HepG2 (cell line): ENCODE results near the gene NUDT22. TPM values are rescaled to one million over a fixed set of nuclear protein-coding genes. Genes with fewer than 3 reads are reported as not detected.

Experiments used
- DNMT3B ChIP-seq: conservative IDR thresholded peaks from 2 replicates; pipeline ENCODE4 v1.6.1; 2016; ENCODE audit warnings: missing biosample characterization, control low read depth
- HIVEP1 ChIP-seq: sonication (generic); formaldehyde crosslinking; IDR thresholded peaks from 2 replicates; pipeline ENCODE4 v1.4.0; 2020; ENCODE audit warnings: mild to moderate bottlenecking, missing genetic modification reagents
- HNF4A ChIP-seq: sonication (generic); formaldehyde crosslinking; IDR thresholded peaks from 2 replicates; pipeline ENCODE4 v1.4.0; 2020; ENCODE audit warnings: missing genetic modification reagents
- KMT2A ChIP-seq: sonication (generic); formaldehyde crosslinking; IDR thresholded peaks from 2 replicates; pipeline ENCODE4 v1.4.0; 2020; ENCODE audit warnings: missing genetic modification reagents
- MYC ChIP-seq: sonication (generic); formaldehyde crosslinking; IDR thresholded peaks from 2 replicates; pipeline ENCODE4 v1.9.0; 2021; ENCODE audit warnings: missing genetic modification reagents, borderline replicate concordance
- NFYB ChIP-seq: sonication (generic); formaldehyde crosslinking; IDR thresholded peaks from 2 replicates; pipeline ENCODE4 v1.4.0; 2020; ENCODE audit warnings: missing genetic modification reagents
- PPARG ChIP-seq: conservative IDR thresholded peaks from 2 replicates; pipeline ENCODE4 v1.6.1; 2016; ENCODE audit warnings: missing biosample characterization, missing genetic modification reagents
- REL ChIP-seq: sonication (generic); formaldehyde crosslinking; conservative IDR thresholded peaks from 2 replicates; pipeline ENCODE4 v1.8.0; 2022; ENCODE audit warnings: mild to moderate bottlenecking, missing genetic modification reagents, moderate library complexity
- SALL2 ChIP-seq: sonication (generic); formaldehyde crosslinking; IDR thresholded peaks from 2 replicates; pipeline ENCODE4 v1.8.1; 2023; ENCODE audit warnings: mild to moderate bottlenecking, missing genetic modification reagents, inconsistent platforms
- ZFP36 ChIP-seq: fragments of 150-350 bp; IDR thresholded peaks from 2 replicates; pipeline ENCODE4 v1.6.1; 2018; ENCODE audit warnings: borderline replicate concordance, low read length, low read depth; ENCODE audit not compliant: partially characterized antibody
- ZNF20 ChIP-seq: sonication (generic); formaldehyde crosslinking; IDR thresholded peaks from 2 replicates; pipeline ENCODE4 v1.4.0; 2020; ENCODE audit warnings: mild to moderate bottlenecking, moderate library complexity, missing genetic modification reagents
- ZNF207 ChIP-seq: fragments of 450-650 bp; IDR thresholded peaks from 2 replicates; pipeline ENCODE4 v1.6.1; 2016; ENCODE audit warnings: antibody characterized with exemption, borderline replicate concordance
- ZNF431 ChIP-seq: sonication (generic); formaldehyde crosslinking; IDR thresholded peaks from 2 replicates; pipeline ENCODE4 v1.9.0; 2022; ENCODE audit warnings: missing genetic modification reagents, low read depth, mild to moderate bottlenecking, borderline replicate concordance
- ZNF44 ChIP-seq: sonication (generic); formaldehyde crosslinking; IDR thresholded peaks from 2 replicates; pipeline ENCODE4 v1.5.1; 2020; ENCODE audit warnings: mild to moderate bottlenecking, missing genetic modification reagents
- ZNF460 ChIP-seq: sonication (generic); formaldehyde crosslinking; IDR thresholded peaks from 2 replicates; pipeline ENCODE4 v1.5.1; 2020; ENCODE audit warnings: missing genetic modification reagents, mild to moderate bottlenecking, borderline replicate concordance
- ZNF468 ChIP-seq: sonication (generic); formaldehyde crosslinking; IDR thresholded peaks from 2 replicates; pipeline ENCODE4 v1.8.0; 2022; ENCODE audit warnings: mild to moderate bottlenecking, moderate library complexity, missing genetic modification reagents
- ZNF607 ChIP-seq: sonication (generic); formaldehyde crosslinking; IDR thresholded peaks from 2 replicates; pipeline ENCODE4 v1.5.1; 2020; ENCODE audit warnings: missing genetic modification reagents, mild to moderate bottlenecking, borderline replicate concordance
- ZNF652 ChIP-seq: IDR thresholded peaks from 2 replicates; pipeline ENCODE4 v1.6.1; 2016; ENCODE audit warnings: low read depth, borderline replicate concordance
- ZNF772 ChIP-seq: sonication (generic); formaldehyde crosslinking; IDR thresholded peaks from 2 replicates; pipeline ENCODE4 v1.5.0; 2020; ENCODE audit warnings: mild to moderate bottlenecking, missing genetic modification reagents
- ZNF780A ChIP-seq: sonication (generic); formaldehyde crosslinking; IDR thresholded peaks from 2 replicates; pipeline ENCODE4 v1.8.0; 2022; ENCODE audit warnings: mild to moderate bottlenecking, missing genetic modification reagents, moderate library complexity
- ZNF781 ChIP-seq: sonication (generic); formaldehyde crosslinking; IDR thresholded peaks from 2 replicates; pipeline ENCODE4 v1.5.1; 2020; ENCODE audit warnings: borderline replicate concordance, mild to moderate bottlenecking, missing genetic modification reagents; ENCODE audit errors: not compliant biosample characterization
- ZSCAN21 ChIP-seq: sonication (generic); formaldehyde crosslinking; IDR thresholded peaks from 2 replicates; pipeline ENCODE4 v1.8.0; 2022; ENCODE audit warnings: mild to moderate bottlenecking, missing genetic modification reagents, moderate library complexity, borderline replicate concordance
- polyA plus RNA-seq, 8 experiments: library from polyadenylated mRNA; depleted of rRNA in 3 of 8; stranded (reverse) in 7 of 8; unstranded in 1 of 8; fragments of >200 nt; fragmentation: Illumina TruSeq in 4 of 8; extraction: Trizol in 4 of 8; gene quantifications; 2 replicates each; pipeline versions ENCODE4 v1.2.1 to v1.2.3, GENCODE V29; 2011 to 2016; ENCODE audit warnings: low read depth in 4 of 8, missing spikeins in 1 of 8, mixed read lengths in 1 of 8; ENCODE audit not compliant: insufficient read depth in 1 of 8
- total RNA-seq, 5 experiments: library from RNA; depleted of rRNA; stranded (reverse); fragments of >200 nt; fragmentation: Illumina TruSeq; extraction: Trizol; gene quantifications; 2 replicates each; pipeline ENCODE4 v1.2.3, GENCODE V29; 2016; ENCODE audit warnings: low read depth in 1 of 5
- TF ChIP-seq, protein P1 (sequence below): sonication (generic); formaldehyde crosslinking; IDR thresholded peaks from 2 replicates; pipeline ENCODE4 v1.4.0; 2020; ENCODE audit warnings: mild to moderate bottlenecking, missing genetic modification reagents
- TF ChIP-seq, protein P2 (sequence below): sonication (generic); formaldehyde crosslinking; IDR thresholded peaks from 2 replicates; pipeline ENCODE4 v1.9.0; 2022; ENCODE audit warnings: low read depth, missing genetic modification reagents
- TF ChIP-seq, protein P3 (sequence below): sonication (generic); formaldehyde crosslinking; IDR thresholded peaks from 2 replicates; pipeline ENCODE4 v1.5.0; 2020; ENCODE audit warnings: mild to moderate bottlenecking, missing genetic modification reagents, moderate library complexity
- TF ChIP-seq, protein P4 (sequence below): fragments of 450-650 bp; IDR thresholded peaks from 2 replicates; pipeline ENCODE4 v1.6.1; 2016

NUDT22 gene
- total and polyA plus RNA-seq, 2 of the 13 experiments (the other 11 are each of a cell fraction or from before 2014, with no cell fraction given) = 33.5 to 39.8 TPM

DNA sequence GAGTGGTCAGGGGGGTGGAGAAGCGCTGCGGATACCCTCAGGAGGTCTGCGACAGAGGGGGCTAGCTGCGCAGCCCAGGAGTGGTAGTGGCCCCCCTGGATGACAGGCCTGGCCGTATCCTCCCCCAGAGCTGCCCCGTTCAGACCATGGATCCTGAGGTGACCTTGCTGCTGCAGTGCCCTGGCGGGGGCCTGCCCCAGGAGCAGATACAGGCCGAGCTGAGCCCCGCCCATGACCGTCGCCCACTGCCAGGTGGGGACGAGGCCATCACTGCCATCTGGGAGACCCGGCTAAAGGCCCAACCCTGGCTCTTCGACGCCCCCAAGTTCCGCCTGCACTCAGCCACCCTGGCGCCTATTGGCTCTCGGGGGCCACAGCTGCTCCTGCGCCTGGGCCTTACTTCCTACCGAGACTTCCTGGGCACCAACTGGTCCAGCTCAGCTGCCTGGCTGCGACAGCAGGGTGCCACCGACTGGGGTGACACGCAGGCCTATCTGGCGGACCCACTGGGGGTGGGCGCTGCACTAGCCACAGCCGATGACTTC lies 505 bp downstream of the NUDT22 start (continued):
- TF ChIP-seq ZSCAN21 (CRISPR knock-in tag) = peak; percentile 73; the same call in 1 of the 2 replicates
- no peak for TF ChIP-seq ZNF781 (CRISPR knock-in tag)
- TF ChIP-seq, protein P1, sequence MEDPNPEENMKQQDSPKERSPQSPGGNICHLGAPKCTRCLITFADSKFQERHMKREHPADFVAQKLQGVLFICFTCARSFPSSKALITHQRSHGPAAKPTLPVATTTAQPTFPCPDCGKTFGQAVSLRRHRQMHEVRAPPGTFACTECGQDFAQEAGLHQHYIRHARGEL = no peak
- TF ChIP-seq ZNF780A = no peak
- TF ChIP-seq ZNF20 = no peak
- TF ChIP-seq ZNF44 (CRISPR knock-in tag) = no peak
- TF ChIP-seq ZFP36 = no peak
- peak; percentile 73 for TF ChIP-seq NFYB (CRISPR knock-in tag)
- TF ChIP-seq ZNF652 (CRISPR knock-in tag) = no peak
- TF ChIP-seq REL = no peak
- no peak for TF ChIP-seq ZNF607
- no peak; the same call in 1 of the 2 replicates for TF ChIP-seq MYC (CRISPR knock-in tag)
- no peak for TF ChIP-seq HNF4A
- TF ChIP-seq PPARG (CRISPR knock-in tag) = no peak
- TF ChIP-seq, protein P2, sequence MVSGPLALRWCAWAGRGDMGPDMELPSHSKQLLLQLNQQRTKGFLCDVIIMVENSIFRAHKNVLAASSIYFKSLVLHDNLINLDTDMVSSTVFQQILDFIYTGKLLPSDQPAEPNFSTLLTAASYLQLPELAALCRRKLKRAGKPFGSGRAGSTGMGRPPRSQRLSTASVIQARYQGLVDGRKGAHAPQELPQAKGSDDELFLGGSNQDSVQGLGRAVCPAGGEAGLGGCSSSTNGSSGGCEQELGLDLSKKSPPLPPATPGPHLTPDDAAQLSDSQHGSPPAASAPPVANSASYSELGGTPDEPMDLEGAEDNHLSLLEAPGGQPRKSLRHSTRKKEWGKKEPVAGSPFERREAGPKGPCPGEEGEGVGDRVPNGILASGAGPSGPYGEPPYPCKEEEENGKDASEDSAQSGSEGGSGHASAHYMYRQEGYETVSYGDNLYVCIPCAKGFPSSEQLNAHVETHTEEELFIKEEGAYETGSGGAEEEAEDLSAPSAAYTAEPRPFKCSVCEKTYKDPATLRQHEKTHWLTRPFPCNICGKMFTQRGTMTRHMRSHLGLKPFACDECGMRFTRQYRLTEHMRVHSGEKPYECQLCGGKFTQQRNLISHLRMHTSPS (CRISPR knock-in tag) = 0 out of 2 replicates have a peak, but pooled peaks have one; percentile 20
- TF ChIP-seq ZNF468 (CRISPR knock-in tag) = 0 out of 2 replicates have a peak, but pooled peaks have one; percentile 41
- no peak for TF ChIP-seq KMT2A (CRISPR knock-in tag)
- TF ChIP-seq, protein P3, sequence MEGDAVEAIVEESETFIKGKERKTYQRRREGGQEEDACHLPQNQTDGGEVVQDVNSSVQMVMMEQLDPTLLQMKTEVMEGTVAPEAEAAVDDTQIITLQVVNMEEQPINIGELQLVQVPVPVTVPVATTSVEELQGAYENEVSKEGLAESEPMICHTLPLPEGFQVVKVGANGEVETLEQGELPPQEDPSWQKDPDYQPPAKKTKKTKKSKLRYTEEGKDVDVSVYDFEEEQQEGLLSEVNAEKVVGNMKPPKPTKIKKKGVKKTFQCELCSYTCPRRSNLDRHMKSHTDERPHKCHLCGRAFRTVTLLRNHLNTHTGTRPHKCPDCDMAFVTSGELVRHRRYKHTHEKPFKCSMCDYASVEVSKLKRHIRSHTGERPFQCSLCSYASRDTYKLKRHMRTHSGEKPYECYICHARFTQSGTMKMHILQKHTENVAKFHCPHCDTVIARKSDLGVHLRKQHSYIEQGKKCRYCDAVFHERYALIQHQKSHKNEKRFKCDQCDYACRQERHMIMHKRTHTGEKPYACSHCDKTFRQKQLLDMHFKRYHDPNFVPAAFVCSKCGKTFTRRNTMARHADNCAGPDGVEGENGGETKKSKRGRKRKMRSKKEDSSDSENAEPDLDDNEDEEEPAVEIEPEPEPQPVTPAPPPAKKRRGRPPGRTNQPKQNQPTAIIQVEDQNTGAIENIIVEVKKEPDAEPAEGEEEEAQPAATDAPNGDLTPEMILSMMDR (CRISPR knock-in tag) = no peak
- TF ChIP-seq, protein P4, sequence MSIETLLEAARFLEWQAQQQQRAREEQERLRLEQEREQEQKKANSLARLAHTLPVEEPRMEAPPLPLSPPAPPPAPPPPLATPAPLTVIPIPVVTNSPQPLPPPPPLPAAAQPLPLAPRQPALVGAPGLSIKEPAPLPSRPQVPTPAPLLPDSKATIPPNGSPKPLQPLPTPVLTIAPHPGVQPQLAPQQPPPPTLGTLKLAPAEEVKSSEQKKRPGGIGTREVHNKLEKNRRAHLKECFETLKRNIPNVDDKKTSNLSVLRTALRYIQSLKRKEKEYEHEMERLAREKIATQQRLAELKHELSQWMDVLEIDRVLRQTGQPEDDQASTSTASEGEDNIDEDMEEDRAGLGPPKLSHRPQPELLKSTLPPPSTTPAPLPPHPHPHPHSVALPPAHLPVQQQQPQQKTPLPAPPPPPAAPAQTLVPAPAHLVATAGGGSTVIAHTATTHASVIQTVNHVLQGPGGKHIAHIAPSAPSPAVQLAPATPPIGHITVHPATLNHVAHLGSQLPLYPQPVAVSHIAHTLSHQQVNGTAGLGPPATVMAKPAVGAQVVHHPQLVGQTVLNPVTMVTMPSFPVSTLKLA = no peak
- no peak; the same call in 1 of the 2 replicates for TF ChIP-seq HIVEP1 (CRISPR knock-in tag)
- TF ChIP-seq SALL2 (CRISPR knock-in tag) = no peak
- TF ChIP-seq ZNF460 = no peak
- TF ChIP-seq ZNF431 (CRISPR knock-in tag) = no peak
- no peak for TF ChIP-seq ZNF207
- TF ChIP-seq DNMT3B (CRISPR knock-in tag) = no peak
- no peak for TF ChIP-seq ZNF772 (CRISPR knock-in tag)
